Sigmoid colon (tissue), 3 donors: ENCODE measurements around the gene TMEM61.

Experiments
- POLR2A ChIP-seq, 2 donors: fragments of 450-650 bp; IDR thresholded peaks; one replicate each; pipeline ENCODE4 v1.6.1; 2016; ENCODE audit warnings: antibody characterized with exemption in 2 of 2, mild to moderate bottlenecking in 2 of 2, moderate library complexity in 2 of 2
- TF ChIP-seq, protein P1 (sequence below), 4 experiments: fragments of 450-650 bp in 3 of 4; fragments of 200-600 bp in 1 of 4; IDR thresholded peaks; one replicate each; pipeline ENCODE4 v1.5.1; 2016 to 2019; ENCODE audit warnings: antibody characterized with exemption in 4 of 4, mild to moderate bottlenecking in 3 of 4, moderate library complexity in 2 of 4

GRCh38 chr1:54949053-54949452 lies 31.4 kb upstream of the TMEM61 start:
- TF ChIP-seq, protein P1, sequence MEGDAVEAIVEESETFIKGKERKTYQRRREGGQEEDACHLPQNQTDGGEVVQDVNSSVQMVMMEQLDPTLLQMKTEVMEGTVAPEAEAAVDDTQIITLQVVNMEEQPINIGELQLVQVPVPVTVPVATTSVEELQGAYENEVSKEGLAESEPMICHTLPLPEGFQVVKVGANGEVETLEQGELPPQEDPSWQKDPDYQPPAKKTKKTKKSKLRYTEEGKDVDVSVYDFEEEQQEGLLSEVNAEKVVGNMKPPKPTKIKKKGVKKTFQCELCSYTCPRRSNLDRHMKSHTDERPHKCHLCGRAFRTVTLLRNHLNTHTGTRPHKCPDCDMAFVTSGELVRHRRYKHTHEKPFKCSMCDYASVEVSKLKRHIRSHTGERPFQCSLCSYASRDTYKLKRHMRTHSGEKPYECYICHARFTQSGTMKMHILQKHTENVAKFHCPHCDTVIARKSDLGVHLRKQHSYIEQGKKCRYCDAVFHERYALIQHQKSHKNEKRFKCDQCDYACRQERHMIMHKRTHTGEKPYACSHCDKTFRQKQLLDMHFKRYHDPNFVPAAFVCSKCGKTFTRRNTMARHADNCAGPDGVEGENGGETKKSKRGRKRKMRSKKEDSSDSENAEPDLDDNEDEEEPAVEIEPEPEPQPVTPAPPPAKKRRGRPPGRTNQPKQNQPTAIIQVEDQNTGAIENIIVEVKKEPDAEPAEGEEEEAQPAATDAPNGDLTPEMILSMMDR (IDR thresholded peaks at IDR 0.05) = no peak
- TF ChIP-seq POLR2A (IDR thresholded peaks at IDR 0.05) = no peak
